Mucosa of gallbladder (tissue), 1 donor: Measurements from ENCODE around the gene ZFP37. TPM values are rescaled to one million over a fixed set of nuclear protein-coding genes. Genes with fewer than 3 reads are reported as not detected.
"Not testable (repeated sequence)": the region's sequence is repeated elsewhere in the genome, so short reads cannot be mapped to it uniquely, and the experiment has no call there.

Source experiments
- DNase-seq: peaks from one replicate; pipeline ENCODE4 v3.0.0-alpha.2; 2020; ENCODE audit warnings: low spot score
- total RNA-seq: library from RNA; stranded (reverse); gene quantifications from one replicate; pipeline ENCODE4 v1.2.1, GENCODE V29; 2021
- donor health status: DM: no; HTN: no; CAD: no.

ZFP37 gene
- 2.8 TPM for total RNA-seq

GRCh38 chr9:113056191-113057106 lies at the start of gene ZFP37:
Gene ZFP37, minus strand, starts transcription at chr9:113056724. Its CDS starts 36 bp downstream, at chr9:113056688.
- DNase-seq = peak; percentile 94

- not testable (repeated sequence) for DNase-seq
These were observed 48.8 kb upstream of the ZFP37 start for GRCh38 chr9:113105345-113105744.

- DNase-seq = no peak
These were observed 39.0 kb upstream of the ZFP37 start for GRCh38 chr9:113095561-113095960.

DNA sequence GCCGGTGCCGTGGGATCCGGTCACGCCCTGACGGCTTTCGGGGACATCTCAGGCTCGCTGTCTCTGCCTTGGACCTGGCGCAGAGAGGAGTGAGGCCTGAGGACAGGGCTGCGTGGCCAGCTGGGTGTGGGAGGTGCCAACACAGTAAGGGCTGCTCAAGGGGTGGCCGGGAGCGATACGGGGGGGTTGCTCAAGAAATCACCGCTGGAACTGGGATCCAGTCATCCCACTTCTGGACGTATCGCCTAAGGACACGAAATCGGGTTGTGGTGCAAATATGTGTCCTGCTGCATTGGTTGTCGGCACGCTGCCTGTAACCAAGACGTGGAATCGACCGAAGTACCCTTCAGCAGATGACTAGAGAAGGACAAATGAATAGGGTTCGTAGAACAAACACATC lies 33.4 kb upstream of the ZFP37 start:
- DNase-seq = peak; percentile 10

GRCh38 chr9:113089143-113089505 lies 32.6 kb upstream of the ZFP37 start:
- not testable (repeated sequence) for DNase-seq

- not testable (repeated sequence) for DNase-seq
These were observed 32.1 kb upstream of the ZFP37 start for GRCh38 chr9:113088456-113089142.

- not testable (repeated sequence) for DNase-seq
These were observed 6.4 kb upstream of the ZFP37 start for GRCh38 chr9:113062932-113063310.

GRCh38 chr9:113062256-113062931 lies 5.9 kb upstream of the ZFP37 start:
- not testable (repeated sequence) for DNase-seq

- not testable (repeated sequence) for DNase-seq
These were observed 4.7 kb upstream of the ZFP37 start for GRCh38 chr9:113061072-113061850.

- not testable (repeated sequence) for DNase-seq
These were observed 3.2 kb upstream of the ZFP37 start for GRCh38 chr9:113059581-113060284.

DNA sequence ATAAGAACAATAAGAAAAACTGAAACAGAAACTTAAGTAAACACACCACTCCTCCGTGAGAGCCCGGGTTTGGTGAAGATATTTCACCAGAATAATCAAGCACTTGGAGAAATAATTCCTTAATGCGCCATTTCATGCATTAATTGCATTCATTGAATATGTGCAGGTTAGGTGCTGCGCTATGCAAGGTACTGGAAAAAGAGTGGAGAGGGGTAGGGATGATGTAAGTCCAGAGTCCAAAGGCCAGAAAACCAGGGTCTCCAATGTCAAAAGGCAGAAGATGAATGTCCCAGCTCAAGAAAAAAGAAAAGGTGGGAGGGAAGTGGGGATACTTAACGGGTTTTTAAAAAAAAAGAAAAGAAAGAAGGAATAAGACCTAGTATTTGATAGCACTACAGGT lies 669 bp upstream of the ZFP37 start:
- no peak for DNase-seq

DNA sequence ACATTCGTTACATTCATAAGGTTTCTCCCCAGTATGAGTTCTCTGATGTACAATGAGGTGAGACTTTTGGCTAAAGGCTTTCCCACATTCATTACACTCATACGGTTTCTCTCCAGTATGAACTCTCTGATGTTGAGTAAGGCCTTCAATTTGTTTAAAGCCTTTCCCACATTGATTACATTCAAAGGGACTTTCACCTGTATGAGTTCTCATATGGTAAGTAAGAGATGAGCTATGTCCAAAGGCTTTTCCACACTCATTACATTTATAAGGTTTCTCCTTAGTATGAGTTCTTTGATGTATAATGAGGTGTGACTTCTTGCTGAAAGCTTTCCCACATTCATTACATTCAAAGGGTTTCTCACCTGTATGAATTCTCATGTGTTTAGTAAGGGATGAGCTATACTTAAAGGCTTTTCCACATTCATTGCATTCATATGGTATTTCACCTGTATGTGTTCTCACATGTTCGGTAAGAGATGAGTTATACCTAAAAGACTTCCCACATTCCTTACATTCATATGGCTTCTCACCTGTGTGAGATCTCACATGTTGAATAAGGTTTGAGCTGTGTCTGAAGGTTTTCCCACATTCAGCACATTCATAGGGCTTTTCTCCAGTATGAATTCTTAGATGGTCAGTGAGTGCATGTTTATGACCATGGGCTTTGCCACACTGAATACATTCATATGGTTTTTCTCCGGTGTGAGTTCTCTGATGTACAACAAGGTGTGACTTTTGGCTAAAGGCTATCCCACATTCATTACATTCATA lies 13.5 kb downstream of the ZFP37 start:
- no peak for DNase-seq

GRCh38 chr9:113026200-113026599 lies 30.3 kb downstream of the ZFP37 start:
- DNase-seq = no peak

- no peak for DNase-seq
These were observed 38.3 kb downstream of the ZFP37 start for GRCh38 chr9:113018247-113018646.

GRCh38 chr9:113012492-113012891 lies 44.0 kb downstream of the ZFP37 start:
- no peak for DNase-seq

GRCh38 chr9:113011911-113012381 lies 44.6 kb downstream of the ZFP37 start, which contains the start of gene ZNF883:
Gene ZNF883, minus strand, starts transcription at chr9:113012192.
- peak; percentile 58 for DNase-seq

DNA sequence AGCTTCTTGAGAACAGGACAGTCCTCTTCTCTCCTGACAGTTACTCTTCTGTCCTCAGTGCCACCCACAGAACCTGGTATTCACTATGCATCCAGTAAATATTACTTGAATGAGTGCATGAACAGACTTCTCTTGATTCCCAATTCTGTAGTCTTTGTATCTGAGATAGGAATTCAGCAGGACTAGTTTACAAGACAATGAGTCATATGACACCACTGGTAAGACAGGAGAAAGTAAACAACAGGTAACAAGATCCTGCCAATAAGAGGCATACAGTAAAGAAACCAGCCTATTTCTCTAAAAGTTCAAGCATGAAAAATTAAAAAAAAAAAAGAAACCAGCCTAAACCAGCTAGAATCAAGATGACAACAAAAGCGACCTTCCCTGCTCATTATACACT lies 50.7 kb downstream of the ZFP37 start:
- DNase-seq = no peak

DNA sequence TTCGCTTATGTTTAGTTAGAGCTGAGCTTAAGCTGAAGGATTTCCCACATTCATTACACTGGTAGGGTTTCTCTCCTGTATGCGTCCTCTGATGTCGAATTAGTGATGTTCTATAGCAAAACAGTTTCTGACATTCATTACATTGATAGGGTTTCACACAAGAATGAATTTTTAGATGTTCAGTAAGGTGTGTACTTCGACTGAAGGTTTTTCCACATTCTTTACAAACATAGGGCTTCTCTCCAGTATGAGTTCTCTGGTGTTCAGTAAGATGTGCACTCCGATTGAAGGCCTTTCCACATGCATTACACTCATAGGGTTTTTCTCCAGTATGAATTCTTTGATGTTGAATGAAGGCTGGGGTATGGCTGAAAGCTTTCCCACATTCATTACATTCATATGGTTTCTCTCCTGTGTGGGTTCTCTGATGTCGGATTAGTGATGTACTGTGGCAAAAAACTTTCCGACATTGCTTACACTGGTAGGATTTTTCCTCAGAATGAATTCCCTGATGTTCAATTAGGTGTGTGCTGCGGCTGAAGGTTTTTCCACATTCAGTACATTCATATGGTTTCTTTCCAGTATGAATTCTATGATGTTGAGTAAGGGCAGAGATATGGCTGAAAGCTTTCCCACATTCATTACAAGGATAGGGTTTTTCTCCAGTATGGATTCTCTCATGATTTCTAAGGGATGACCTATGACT lies 59.1 kb downstream of the ZFP37 start:
- no peak for DNase-seq
